Thyroid gland (tissue), 4 donors: ENCODE results near the gene PDE8A. TPM values are rescaled to one million over a fixed set of nuclear protein-coding genes. Genes with fewer than 3 reads are reported as not detected.

Source experiments
- DNase-seq, 2 donors: peaks; one replicate each; pipeline ENCODE4 v3.0.0-alpha.2; 2019
- H3K27ac ChIP-seq, 3 donors: fragments of 200-600 bp; sonication (generic); 1 replicate in 2 of 3; 2 replicates in 1 of 3; pipeline ENCODE4 v1.5.1; 2016 to 2019; ENCODE audit warnings: mild to moderate bottlenecking in 1 of 3, moderate library complexity in 1 of 3
- H3K27me3 ChIP-seq: fragments of 200-600 bp; sonication (generic); one replicate; pipeline ENCODE4 v1.5.1; 2019
- H3K36me3 ChIP-seq, 2 donors: fragments of 200-600 bp; sonication (generic); one replicate each; pipeline ENCODE4 v1.5.1; 2016 to 2019
- H3K4me1 ChIP-seq, 2 donors: fragments of 200-600 bp; sonication (generic); one replicate each; pipeline ENCODE4 v1.5.1; 2017 to 2019
- H3K4me3 ChIP-seq, 3 donors: fragments of 200-600 bp; sonication (generic); replicated peaks in 1 of 3; 1 replicate in 2 of 3; 2 replicates in 1 of 3; pipeline ENCODE4 v1.5.1; 2016; ENCODE audit warnings: mild to moderate bottlenecking in 1 of 3
- H3K9me3 ChIP-seq: fragments of 200-600 bp; sonication (generic); one replicate; pipeline ENCODE4 v1.5.1; 2017
- POLR2A ChIP-seq, 2 donors: fragments of 450-650 bp; IDR thresholded peaks; one replicate each; pipeline ENCODE4 v1.6.1; 2017; ENCODE audit warnings: antibody characterized with exemption in 2 of 2, mild to moderate bottlenecking in 2 of 2, moderate library complexity in 1 of 2
- WGBS, 2 donors: methylation state at CpG; one replicate each; pipeline ENCODE4 v1.1.5; 2017; 5-methylcytosine and 5-hydroxymethylcytosine counted together
- intact Hi-C: fragments of 100-400 bp; cut with DNase I; formaldehyde crosslinking; loops from one replicate; pipeline ENCODE4 v1.15.1; 2023
- total RNA-seq, 4 donors: library from RNA; depleted of rRNA; stranded (reverse); fragments of >200 nt; gene quantifications; one replicate each; pipeline ENCODE4 v1.2.3, GENCODE V29; 2016
- TF ChIP-seq, protein P1 (sequence below), 6 experiments: fragments of 200-600 bp in 3 of 6; fragments of 450-650 bp in 3 of 6; sonication (generic) in 3 of 6; IDR thresholded peaks; one replicate each; pipeline ENCODE4 v1.5.1; 2016 to 2019; ENCODE audit warnings: antibody characterized with exemption in 6 of 6, mild to moderate bottlenecking in 2 of 6, inconsistent platforms in 1 of 6, moderate library complexity in 1 of 6

The PDE8A gene
- total RNA-seq, 4 donors from 2014 or later: 31.6 to 52.1 (median 35.2) TPM

DNA sequence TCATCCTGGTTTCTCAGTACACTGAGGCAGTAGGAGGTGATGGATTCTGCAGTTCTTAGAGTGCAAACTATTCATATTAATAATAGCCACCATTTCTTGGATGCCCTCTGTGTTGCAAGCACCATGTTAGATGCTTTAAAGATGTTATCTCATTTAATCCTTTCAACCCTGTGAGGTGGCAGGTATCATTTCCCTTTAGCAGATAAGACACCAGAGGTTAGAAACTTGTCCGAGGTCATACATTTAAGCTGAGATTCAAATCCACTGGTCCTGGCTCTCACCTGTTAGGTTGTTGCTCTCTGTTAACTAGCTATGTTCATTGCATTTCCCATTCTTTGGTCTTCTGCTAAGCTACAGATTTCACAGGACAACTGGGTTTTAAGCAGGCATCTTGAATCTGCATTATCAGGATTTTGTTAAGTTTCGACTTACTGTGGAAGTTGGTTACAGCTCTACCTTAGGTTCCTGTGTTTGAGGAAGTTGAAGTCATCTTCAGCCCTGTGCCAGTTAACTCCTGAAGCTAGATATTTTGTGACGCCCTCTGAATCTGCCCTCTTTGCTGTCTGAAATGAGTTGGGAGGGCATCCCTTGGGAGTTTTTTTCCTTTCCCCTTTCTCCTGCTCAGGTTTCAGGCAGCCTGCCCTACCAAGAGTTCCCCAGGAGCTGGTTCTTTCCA is 6.4 kb downstream of the PDE8A start:
- H3K36me3 ChIP-seq: no peaks in the 10 kb centered on the region
- no peak overlapping the region for H3K27ac ChIP-seq
- peaks cover 11 to 32% of the 10 kb centered on the region in 2 donors for H3K4me1 ChIP-seq
- H3K27me3 ChIP-seq: no peaks in the 10 kb centered on the region
- H3K4me3 ChIP-seq: no peak overlapping the region
- no peaks in the 10 kb centered on the region for H3K9me3 ChIP-seq
- no peak for DNase-seq
- no peak for TF ChIP-seq POLR2A (IDR thresholded peaks at IDR 0.05)
- TF ChIP-seq, protein P1, sequence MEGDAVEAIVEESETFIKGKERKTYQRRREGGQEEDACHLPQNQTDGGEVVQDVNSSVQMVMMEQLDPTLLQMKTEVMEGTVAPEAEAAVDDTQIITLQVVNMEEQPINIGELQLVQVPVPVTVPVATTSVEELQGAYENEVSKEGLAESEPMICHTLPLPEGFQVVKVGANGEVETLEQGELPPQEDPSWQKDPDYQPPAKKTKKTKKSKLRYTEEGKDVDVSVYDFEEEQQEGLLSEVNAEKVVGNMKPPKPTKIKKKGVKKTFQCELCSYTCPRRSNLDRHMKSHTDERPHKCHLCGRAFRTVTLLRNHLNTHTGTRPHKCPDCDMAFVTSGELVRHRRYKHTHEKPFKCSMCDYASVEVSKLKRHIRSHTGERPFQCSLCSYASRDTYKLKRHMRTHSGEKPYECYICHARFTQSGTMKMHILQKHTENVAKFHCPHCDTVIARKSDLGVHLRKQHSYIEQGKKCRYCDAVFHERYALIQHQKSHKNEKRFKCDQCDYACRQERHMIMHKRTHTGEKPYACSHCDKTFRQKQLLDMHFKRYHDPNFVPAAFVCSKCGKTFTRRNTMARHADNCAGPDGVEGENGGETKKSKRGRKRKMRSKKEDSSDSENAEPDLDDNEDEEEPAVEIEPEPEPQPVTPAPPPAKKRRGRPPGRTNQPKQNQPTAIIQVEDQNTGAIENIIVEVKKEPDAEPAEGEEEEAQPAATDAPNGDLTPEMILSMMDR (IDR thresholded peaks at IDR 0.05): no peak
- intact Hi-C loops: no loop called here
- WGBS, 2 donors: 88 to 89% methylated on average over 3 of the region's 3 CpGs

DNA sequence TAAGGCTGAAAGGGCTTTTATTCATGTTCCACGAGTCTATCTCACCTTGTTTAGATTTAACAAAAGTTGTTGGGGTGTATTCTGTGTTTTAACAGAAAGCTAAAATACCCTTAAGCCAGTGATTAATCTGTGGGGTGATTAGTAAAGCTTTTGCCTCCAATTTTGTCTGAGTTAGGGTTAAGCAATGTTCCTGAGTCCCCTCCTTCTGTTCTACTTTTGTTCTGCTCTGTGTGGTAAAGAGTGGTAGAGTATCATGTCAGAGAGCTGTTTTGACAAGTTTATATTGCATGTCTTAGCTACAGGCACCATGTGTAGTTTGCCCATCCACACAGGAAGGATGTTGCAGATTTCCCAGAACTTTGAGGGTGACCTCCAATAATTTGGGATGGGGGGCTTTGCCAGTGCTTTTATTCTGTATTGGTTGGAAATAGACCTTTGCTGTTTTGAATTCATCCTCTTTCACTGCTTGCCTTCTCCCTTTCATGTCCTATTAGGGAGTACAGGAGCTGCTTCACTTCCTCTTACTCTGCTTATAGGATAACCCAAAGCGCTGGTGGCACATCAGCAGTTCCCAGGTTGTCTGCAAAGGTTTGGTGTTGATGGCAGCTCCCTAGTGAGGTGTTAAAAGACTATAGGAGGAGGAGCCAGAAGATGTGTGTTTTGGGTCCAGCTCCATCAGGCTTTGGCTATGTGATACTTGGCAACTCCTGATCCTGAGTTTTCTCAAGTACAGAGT is 7.4 kb downstream of the PDE8A start:
- 90 to 92% methylated on average over 2 of the region's 2 CpGs for WGBS, 2 donors
- TF ChIP-seq, protein P1 (IDR thresholded peaks at IDR 0.05): no peak
- no peak for TF ChIP-seq POLR2A (IDR thresholded peaks at IDR 0.05)
- H3K4me3 ChIP-seq: no peak overlapping the region
- H3K27ac ChIP-seq: no peak overlapping the region
- intact Hi-C loops: no loop called here
- no peaks in the 10 kb centered on the region for H3K27me3 ChIP-seq
- no peaks in the 10 kb centered on the region for H3K9me3 ChIP-seq
- H3K4me1 ChIP-seq: peaks cover 1 to 24% of the 10 kb centered on the region in 2 donors
- H3K36me3 ChIP-seq: no peaks in the 10 kb centered on the region
- no peak for DNase-seq

DNA sequence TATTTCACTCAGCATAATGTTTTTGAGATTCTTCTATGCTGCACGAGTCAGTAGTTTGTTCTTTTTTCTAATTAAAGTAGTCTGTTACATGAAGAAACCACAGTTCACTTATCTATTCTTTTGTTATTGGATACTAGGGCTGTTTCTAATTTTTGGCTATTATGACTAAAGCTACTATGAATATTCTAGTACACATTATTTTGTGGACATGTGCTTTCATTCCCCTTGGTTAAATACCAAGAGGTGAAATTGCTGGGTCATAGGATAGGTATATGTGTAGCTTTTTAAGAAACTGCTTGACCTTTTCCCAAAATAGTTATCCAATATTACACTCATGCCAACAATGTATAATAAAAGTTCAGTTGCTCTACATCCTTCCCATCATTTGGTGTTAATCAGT is 8.9 kb downstream of the PDE8A start:
- intact Hi-C loops: no loop called here
- WGBS, 2 donors: 68 to 69% methylated on average over 1 of the region's 1 CpG
- Histone ChIP-seq H3K4me1 (peaks cover 0 to 13% of the 10 kb centered on the region in 2 donors), H3K27me3 (no peaks in the 10 kb centered on the region), H3K9me3 (no peaks in the 10 kb centered on the region), H3K27ac (no peak overlapping the region), H3K36me3 (no peaks in the 10 kb centered on the region), H3K4me3 (no peak overlapping the region)
- no peak for DNase-seq
- no peak for TF ChIP-seq POLR2A (IDR thresholded peaks at IDR 0.05)
- TF ChIP-seq, protein P1 (IDR thresholded peaks at IDR 0.05): no peak

DNA sequence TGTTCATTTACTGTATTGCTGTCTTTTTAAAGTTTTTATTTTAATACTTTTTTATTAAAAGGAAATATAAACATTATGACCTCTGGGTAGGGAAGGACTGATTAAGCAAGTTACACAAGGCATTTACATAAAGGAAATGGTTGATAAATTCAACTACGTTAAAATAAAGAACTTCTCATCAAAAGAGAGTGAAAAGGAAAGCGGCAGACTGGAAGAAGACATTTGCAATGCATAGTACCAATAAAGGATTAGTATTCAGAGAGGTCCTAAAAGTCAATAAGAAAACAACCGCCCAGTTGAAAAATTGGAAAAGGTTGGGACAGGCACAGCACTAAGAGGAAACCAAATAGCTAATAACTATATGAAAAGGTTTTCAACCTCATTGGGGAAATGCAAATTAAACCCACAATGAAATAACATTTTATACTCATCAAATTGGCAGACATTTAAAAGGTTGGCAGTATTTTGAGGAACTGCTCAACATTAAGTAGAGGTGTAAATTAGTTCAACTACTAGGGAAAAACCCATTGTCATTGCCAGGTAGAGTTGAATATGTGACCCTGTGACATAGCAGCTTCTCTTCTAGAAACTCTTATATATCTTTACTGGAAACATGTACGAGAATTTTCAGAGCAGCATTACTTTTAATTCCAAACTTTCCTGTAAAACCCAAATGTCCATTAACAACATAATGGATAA is 9.5 kb downstream of the PDE8A start:
- Histone ChIP-seq H3K9me3 (no peaks in the 10 kb centered on the region), H3K4me3 (no peak overlapping the region), H3K27me3 (no peaks in the 10 kb centered on the region), H3K27ac (no peak overlapping the region), H3K36me3 (no peaks in the 10 kb centered on the region), H3K4me1 (peaks cover 0 to 13% of the 10 kb centered on the region in 2 donors)
- WGBS, 2 donors: 87 to 88% methylated on average over 4 of the region's 4 CpGs
- DNase-seq: no peak
- TF ChIP-seq POLR2A (IDR thresholded peaks at IDR 0.05): no peak
- TF ChIP-seq, protein P1 (IDR thresholded peaks at IDR 0.05): no peak
- intact Hi-C loops: no loop called here
